HepG2 (cell line): Measurements from ENCODE around the gene BIVM. TPM values are rescaled to one million over a fixed set of nuclear protein-coding genes. Genes with fewer than 3 reads are reported as not detected.
"Not testable (repeated sequence)": the region's sequence is repeated elsewhere in the genome, so short reads cannot be mapped to it uniquely, and the experiment has no call there.

ENCODE experiments used
- ATAC-seq: fragments of 200-7000 bp; cut with Tn5 transposase; 3 replicates; pipeline ENCODE4 v1.9.1; 2020; ENCODE audit warnings: mild to moderate bottlenecking, moderate library complexity
- BruUV-seq: library from RNA; stranded (reverse); fragments of 400-500 nt; replicated peaks from 2 replicates; lab custom pipeline; 2021; lab: Mats Ljungman, UMichigan
- CTCF ChIA-PET: fragments of 300-600 bp; formaldehyde crosslinking; extraction: SDS; loops from one replicate; lab custom pipeline; 2021; ENCODE audit warnings: low total read pairs, inconsistent platforms, low intra/inter-chr PET ratio; lab: Yijun Ruan, JAX
- POLR2A ChIA-PET: fragments of 350-600 bp; sonication (Branson Sonifier 250); formaldehyde crosslinking; loops from one replicate; lab custom pipeline; 2020; ENCODE audit warnings: antibody characterized with exemption, inconsistent platforms; lab: Yijun Ruan, JAX
- DNase-seq: peaks from one replicate; pipeline ENCODE4 v3.0.0-alpha.2; 2015; ENCODE audit warnings: low spot score
- FAIRE-seq: peaks from 3 replicates; lab custom pipeline; 2011; peaks lifted over from hg19 to GRCh38; lab: Jason Lieb, UNC
- H2AFZ ChIP-seq: one replicate; pipeline ENCODE4 v1.6.1; 2011; ENCODE audit warnings: low read length, inconsistent platforms
- H3K27ac ChIP-seq: fragments of 300-600 bp; 3 replicates; pipeline ENCODE4 v1.8.0; 2011; ENCODE audit warnings: mixed run types, mild to moderate bottlenecking, mixed read lengths, low read length, inconsistent platforms; ENCODE audit not compliant: insufficient read depth; ENCODE audit errors: extremely low read length
- H3K27me3 ChIP-seq, 2 experiments: fragments of 200-600 bp in 1 of 2; 2 replicates in 1 of 2; 3 replicates in 1 of 2; pipeline versions ENCODE4 v1.6.0 to v1.8.0; 2011; ENCODE audit warnings: low read length in 2 of 2, mild to moderate bottlenecking in 2 of 2, moderate library complexity in 2 of 2, inconsistent platforms in 1 of 2; ENCODE audit not compliant: insufficient read depth in 2 of 2, control insufficient read depth in 1 of 2
- H3K36me3 ChIP-seq, 2 experiments: fragments of 200-600 bp in 1 of 2; replicated peaks in 1 of 2; 2 replicates in 1 of 2; 3 replicates in 1 of 2; pipeline versions ENCODE4 v1.5.1 to v1.8.0; 2011; ENCODE audit warnings: low read length in 2 of 2, inconsistent platforms in 1 of 2; ENCODE audit not compliant: insufficient read depth in 2 of 2, control insufficient read depth in 1 of 2
- H3K4me1 ChIP-seq: 2 replicates; pipeline ENCODE4 v1.5.1; 2012; ENCODE audit warnings: low read length, inconsistent platforms; ENCODE audit not compliant: insufficient read depth
- H3K4me2 ChIP-seq: 2 replicates; pipeline ENCODE4 v1.6.0; 2011; ENCODE audit warnings: low read depth, low read length, inconsistent platforms
- H3K4me3 ChIP-seq, 3 experiments: fragments of 200-600 bp in 1 of 3; sonication (generic), shearing (Covaris generic) in 1 of 3; replicated peaks in 1 of 3; 2 replicates each; pipeline ENCODE4 v1.5.1; 2011 to 2016; ENCODE audit warnings: low read length in 3 of 3, inconsistent platforms in 2 of 3, low read depth in 2 of 3, mild to moderate bottlenecking in 2 of 3, control low read depth in 1 of 3, mixed read lengths in 1 of 3; ENCODE audit not compliant: insufficient read depth in 1 of 3
- H3K79me2 ChIP-seq: one replicate; pipeline ENCODE4 v1.6.1; 2011; ENCODE audit warnings: low read length, inconsistent platforms; ENCODE audit not compliant: insufficient read depth
- H3K9ac ChIP-seq: 2 replicates; pipeline ENCODE4 v1.6.0; 2011; ENCODE audit warnings: mild to moderate bottlenecking, low read depth, low read length, inconsistent platforms; ENCODE audit not compliant: insufficient read depth
- H3K9me3 ChIP-seq: 2 replicates; pipeline ENCODE4 v1.5.1; 2012; ENCODE audit warnings: mild to moderate bottlenecking, low read length
- H4K20me1 ChIP-seq: 2 replicates; pipeline ENCODE4 v1.6.0; 2011; ENCODE audit warnings: inconsistent platforms, mild to moderate bottlenecking, low read length, moderate library complexity; ENCODE audit not compliant: insufficient read depth
- DNMT1 ChIP-seq: sonication (generic); formaldehyde crosslinking; IDR thresholded peaks from 2 replicates; pipeline ENCODE4 v1.5.1; 2020; ENCODE audit warnings: mild to moderate bottlenecking, missing genetic modification reagents
- TP53 ChIP-seq: sonication (generic); formaldehyde crosslinking; conservative IDR thresholded peaks from 2 replicates; pipeline ENCODE4 v1.4.0; 2020; ENCODE audit warnings: missing genetic modification reagents
- ZFP36L1 ChIP-seq: sonication (generic); formaldehyde crosslinking; IDR thresholded peaks from 2 replicates; pipeline ENCODE4 v1.8.0; 2022; ENCODE audit warnings: mild to moderate bottlenecking, missing genetic modification reagents, moderate library complexity
- ZFP41 ChIP-seq: sonication (generic); formaldehyde crosslinking; IDR thresholded peaks from 2 replicates; pipeline ENCODE4 v1.4.0; 2020; ENCODE audit warnings: mild to moderate bottlenecking, missing genetic modification reagents, borderline replicate concordance
- ZNF234 ChIP-seq: sonication (generic); formaldehyde crosslinking; conservative IDR thresholded peaks from 2 replicates; pipeline ENCODE4 v1.5.1; 2020; ENCODE audit warnings: mild to moderate bottlenecking, missing genetic modification reagents
- ZNF670 ChIP-seq: sonication (generic); formaldehyde crosslinking; IDR thresholded peaks from 2 replicates; pipeline ENCODE4 v1.8.0; 2022; ENCODE audit warnings: mild to moderate bottlenecking, missing genetic modification reagents, borderline replicate concordance
- ZNF878 ChIP-seq: sonication (generic); formaldehyde crosslinking; IDR thresholded peaks from 2 replicates; pipeline ENCODE4 v1.8.1; 2023; ENCODE audit warnings: mild to moderate bottlenecking, missing genetic modification reagents, moderate library complexity
- WGBS: methylation state at CpG from one replicate; pipeline ENCODE4 v1.1.6; 2017; ENCODE audit warnings: low lambda C conversion rate; 5-methylcytosine and 5-hydroxymethylcytosine counted together
- in situ Hi-C: cut with HindIII; loops from 2 replicates; pipeline ENCODE4 v1.10.0; 2017; ENCODE audit warnings: low pct_unique_long_range_greater_than_20kb; ENCODE audit not compliant: extremely low pct_ligation_motif_present
- intact Hi-C: fragments of 100-400 bp; cut with micrococcal nuclease; formaldehyde crosslinking; loops from one replicate; pipeline ENCODE4 v1.10.0; 2022; ENCODE audit not compliant: unreplicated experiment
- polyA plus RNA-seq, 8 experiments: library from polyadenylated mRNA; depleted of rRNA in 3 of 8; stranded (reverse) in 7 of 8; unstranded in 1 of 8; fragments of >200 nt; fragmentation: Illumina TruSeq in 4 of 8; extraction: Trizol in 4 of 8; gene quantifications; 2 replicates each; pipeline versions ENCODE4 v1.2.1 to v1.2.3, GENCODE V29; 2011 to 2016; ENCODE audit warnings: low read depth in 4 of 8, missing spikeins in 1 of 8, mixed read lengths in 1 of 8; ENCODE audit not compliant: insufficient read depth in 1 of 8
- total RNA-seq, 5 experiments: library from RNA; depleted of rRNA; stranded (reverse); fragments of >200 nt; fragmentation: Illumina TruSeq; extraction: Trizol; gene quantifications; 2 replicates each; pipeline ENCODE4 v1.2.3, GENCODE V29; 2016; ENCODE audit warnings: low read depth in 1 of 5
- TF ChIP-seq, protein P1 (sequence below): sonication (generic); formaldehyde crosslinking; IDR thresholded peaks from 2 replicates; pipeline ENCODE4 v1.5.0; 2020; ENCODE audit warnings: mild to moderate bottlenecking, missing genetic modification reagents, borderline replicate concordance

BIVM gene
- total and polyA plus RNA-seq, 2 of the 13 experiments (the other 11 are each of a cell fraction or from before 2014, with no cell fraction given): 10.4 to 15.8 TPM

DNA sequence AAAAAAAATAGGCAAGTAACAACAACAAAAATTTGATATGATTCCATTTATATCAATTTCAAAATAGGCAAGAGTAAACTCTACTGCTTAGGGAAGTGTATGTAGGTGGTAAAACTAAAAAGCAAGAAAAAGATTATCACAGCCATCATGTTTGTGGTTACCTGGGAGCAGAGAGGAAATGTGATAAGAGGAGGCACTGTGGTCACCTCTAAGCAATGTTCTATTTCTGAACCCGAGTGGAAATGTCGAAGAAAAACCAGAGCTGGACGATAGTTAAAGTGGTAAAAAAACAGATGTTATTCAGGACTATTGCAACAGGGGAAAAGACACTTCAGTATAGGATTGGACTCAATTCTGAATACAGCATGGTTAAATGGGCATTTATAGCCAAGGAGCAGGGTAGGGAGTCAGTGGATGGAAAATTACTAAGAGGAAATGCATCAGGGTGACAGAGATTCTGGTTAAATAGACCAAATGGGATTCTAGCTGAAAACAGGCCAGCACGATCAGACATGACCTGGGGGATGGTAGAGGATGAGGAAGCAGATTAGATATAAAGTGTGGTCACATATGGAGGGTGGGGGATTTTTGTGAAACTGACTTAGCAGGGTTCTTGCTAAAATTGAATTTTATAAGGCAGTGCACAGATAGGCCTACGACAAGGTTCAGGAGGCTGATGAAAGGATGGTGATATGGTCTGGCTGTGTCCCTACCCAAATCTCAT, 19.3 kb upstream of the BIVM start (continued):
- TF ChIP-seq, protein P1, sequence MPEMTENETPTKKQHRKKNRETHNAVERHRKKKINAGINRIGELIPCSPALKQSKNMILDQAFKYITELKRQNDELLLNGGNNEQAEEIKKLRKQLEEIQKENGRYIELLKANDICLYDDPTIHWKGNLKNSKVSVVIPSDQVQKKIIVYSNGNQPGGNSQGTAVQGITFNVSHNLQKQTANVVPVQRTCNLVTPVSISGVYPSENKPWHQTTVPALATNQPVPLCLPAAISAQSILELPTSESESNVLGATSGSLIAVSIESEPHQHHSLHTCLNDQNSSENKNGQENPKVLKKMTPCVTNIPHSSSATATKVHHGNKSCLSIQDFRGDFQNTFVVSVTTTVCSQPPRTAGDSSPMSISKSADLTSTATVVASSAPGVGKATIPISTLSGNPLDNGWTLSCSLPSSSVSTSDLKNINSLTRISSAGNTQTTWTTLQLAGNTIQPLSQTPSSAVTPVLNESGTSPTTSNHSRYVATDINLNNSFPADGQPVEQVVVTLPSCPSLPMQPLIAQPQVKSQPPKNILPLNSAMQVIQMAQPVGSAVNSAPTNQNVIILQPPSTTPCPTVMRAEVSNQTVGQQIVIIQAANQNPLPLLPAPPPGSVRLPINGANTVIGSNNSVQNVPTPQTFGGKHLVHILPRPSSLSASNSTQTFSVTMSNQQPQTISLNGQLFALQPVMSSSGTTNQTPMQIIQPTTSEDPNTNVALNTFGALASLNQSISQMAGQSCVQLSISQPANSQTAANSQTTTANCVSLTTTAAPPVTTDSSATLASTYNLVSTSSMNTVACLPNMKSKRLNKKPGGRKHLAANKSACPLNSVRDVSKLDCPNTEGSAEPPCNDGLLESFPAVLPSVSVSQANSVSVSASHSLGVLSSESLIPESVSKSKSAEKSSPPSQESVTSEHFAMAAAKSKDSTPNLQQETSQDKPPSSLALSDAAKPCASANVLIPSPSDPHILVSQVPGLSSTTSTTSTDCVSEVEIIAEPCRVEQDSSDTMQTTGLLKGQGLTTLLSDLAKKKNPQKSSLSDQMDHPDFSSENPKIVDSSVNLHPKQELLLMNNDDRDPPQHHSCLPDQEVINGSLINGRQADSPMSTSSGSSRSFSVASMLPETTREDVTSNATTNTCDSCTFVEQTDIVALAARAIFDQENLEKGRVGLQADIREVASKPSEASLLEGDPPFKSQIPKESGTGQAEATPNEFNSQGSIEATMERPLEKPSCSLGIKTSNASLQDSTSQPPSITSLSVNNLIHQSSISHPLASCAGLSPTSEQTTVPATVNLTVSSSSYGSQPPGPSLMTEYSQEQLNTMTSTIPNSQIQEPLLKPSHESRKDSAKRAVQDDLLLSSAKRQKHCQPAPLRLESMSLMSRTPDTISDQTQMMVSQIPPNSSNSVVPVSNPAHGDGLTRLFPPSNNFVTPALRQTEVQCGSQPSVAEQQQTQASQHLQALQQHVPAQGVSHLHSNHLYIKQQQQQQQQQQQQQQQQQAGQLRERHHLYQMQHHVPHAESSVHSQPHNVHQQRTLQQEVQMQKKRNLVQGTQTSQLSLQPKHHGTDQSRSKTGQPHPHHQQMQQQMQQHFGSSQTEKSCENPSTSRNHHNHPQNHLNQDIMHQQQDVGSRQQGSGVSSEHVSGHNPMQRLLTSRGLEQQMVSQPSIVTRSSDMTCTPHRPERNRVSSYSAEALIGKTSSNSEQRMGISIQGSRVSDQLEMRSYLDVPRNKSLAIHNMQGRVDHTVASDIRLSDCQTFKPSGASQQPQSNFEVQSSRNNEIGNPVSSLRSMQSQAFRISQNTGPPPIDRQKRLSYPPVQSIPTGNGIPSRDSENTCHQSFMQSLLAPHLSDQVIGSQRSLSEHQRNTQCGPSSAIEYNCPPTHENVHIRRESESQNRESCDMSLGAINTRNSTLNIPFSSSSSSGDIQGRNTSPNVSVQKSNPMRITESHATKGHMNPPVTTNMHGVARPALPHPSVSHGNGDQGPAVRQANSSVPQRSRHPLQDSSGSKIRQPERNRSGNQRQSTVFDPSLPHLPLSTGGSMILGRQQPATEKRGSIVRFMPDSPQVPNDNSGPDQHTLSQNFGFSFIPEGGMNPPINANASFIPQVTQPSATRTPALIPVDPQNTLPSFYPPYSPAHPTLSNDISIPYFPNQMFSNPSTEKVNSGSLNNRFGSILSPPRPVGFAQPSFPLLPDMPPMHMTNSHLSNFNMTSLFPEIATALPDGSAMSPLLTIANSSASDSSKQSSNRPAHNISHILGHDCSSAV (CRISPR knock-in tag): no peak
- TF ChIP-seq ZFP41 (no peak), ZNF670 (CRISPR knock-in tag) (no peak), DNMT1 (no peak), TP53 (CRISPR knock-in tag) (no peak), ZNF234 (CRISPR knock-in tag) (no peak), ZNF878 (CRISPR knock-in tag) (no peak), ZFP36L1 (CRISPR knock-in tag) (no peak)
- TF ChIP-seq, all 625 proteins: peak for 0

DNA sequence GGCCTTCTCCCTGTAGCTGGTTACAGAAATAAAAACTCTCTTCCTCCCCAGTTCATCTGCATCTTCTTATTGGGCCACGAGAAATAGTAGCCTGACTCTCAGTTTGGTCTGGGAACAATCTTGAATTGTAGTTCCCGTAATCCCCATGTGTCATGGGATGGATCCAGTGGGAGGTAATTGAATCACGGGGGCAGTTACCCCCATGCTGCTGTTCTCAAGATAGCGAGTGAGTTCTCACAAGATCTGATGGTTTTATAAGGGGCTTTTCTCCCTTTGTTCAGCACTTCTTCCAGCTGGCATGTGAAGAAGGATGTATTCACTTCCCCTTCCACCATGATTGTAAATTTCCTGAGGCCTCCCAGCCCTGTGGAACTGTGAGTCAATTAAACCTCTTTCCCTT, 18.3 kb upstream of the BIVM start:
- in situ Hi-C loops, H3K4me1 ChIP-seq, H3K27ac ChIP-seq, H4K20me1 ChIP-seq, FAIRE-seq, H3K9ac ChIP-seq, H2AFZ ChIP-seq, POLR2A ChIA-PET, intact Hi-C loops, H3K9me3 ChIP-seq, H3K4me2 ChIP-seq, H3K4me3 ChIP-seq, H3K79me2 ChIP-seq, BruUV-seq, ATAC-seq, H3K27me3 ChIP-seq, CTCF ChIA-PET, H3K36me3 ChIP-seq, DNase-seq: not testable (repeated sequence)
- 73% methylated on average over 4 of the region's 4 CpGs for WGBS
